ENCODE data around the gene EGFLAM.

The EGFLAM gene

GRCh38 chr5:38263983-38264382 is 5.6 kb downstream of the EGFLAM start:
- H3K4me1 ChIP-seq (ENCODE audit: control insufficient read depth in 5 of 5, insufficient read depth in 5 of 5, low read length in 5 of 5): peaks cover 0 to 8% (median 4%) of the 10 kb centered on the region in 5 donors
- H3K27ac ChIP-seq (ENCODE audit: low read depth, low read length): no peak overlapping the region
- H3K9me3 ChIP-seq (ENCODE audit: control insufficient read depth in 5 of 5, low read length in 5 of 5): no peaks in the 10 kb centered on the region
- no peak overlapping the region for H3K4me3 ChIP-seq (ENCODE audit: low read depth in 1 of 5, low read length in 5 of 5)
- no peak overlapping the region for H3K9ac ChIP-seq (ENCODE audit: low read length in 5 of 5)
- peaks cover 0 to 22% (median 4%) of the 10 kb centered on the region in 5 donors for H3K27me3 ChIP-seq (ENCODE audit: control insufficient read depth in 5 of 5, insufficient read depth in 4 of 5, low read length in 5 of 5)
- H3K36me3 ChIP-seq (ENCODE audit: control insufficient read depth in 5 of 5, insufficient read depth in 5 of 5, low read length in 5 of 5): no peaks in the 10 kb centered on the region

DNA sequence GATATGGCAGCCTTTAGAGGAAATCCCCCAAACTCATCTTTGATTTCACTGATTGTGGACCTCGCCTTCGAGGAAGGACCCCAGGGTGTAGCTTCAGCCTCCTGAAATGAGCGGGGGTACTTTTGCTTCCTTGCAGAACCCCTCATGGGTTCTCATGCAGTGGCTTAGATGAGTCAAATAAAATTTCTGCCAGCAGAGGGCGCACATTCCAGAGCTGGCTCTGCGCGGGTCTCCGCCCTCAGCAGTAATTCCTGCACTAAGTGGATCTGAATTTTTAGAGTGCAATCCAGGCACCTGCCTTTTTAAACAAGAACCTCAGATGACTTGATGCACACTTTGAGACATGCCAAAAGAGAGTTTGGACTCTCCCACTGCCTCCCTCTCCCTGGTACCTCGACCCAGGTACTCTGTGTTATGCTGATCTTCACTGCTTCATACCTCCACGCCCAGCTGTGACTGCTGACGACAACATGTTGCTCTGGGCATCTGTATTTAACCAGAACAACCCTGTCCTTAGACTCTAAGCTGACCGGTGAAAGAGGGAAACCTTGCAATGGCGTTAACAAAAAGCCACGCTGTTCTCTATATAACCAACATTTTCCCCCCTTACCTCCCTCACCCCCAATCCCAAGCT is 7.3 kb downstream of the EGFLAM start:
- peaks cover 0 to 18% (median 4%) of the 10 kb centered on the region in 5 donors for H3K27me3 ChIP-seq (ENCODE audit: control insufficient read depth in 5 of 5, insufficient read depth in 4 of 5, low read length in 5 of 5)

GRCh38 chr5:38267372-38267771 is 9.0 kb downstream of the EGFLAM start:
- Histone ChIP-seq H3K4me1 (ENCODE audit: control insufficient read depth in 5 of 5, insufficient read depth in 5 of 5, low read length in 5 of 5) (peaks cover 0 to 4% (median 0%) of the 10 kb centered on the region in 5 donors), H3K27me3 (ENCODE audit: control insufficient read depth in 5 of 5, insufficient read depth in 4 of 5, low read length in 5 of 5) (peaks cover 0 to 18% (median 4%) of the 10 kb centered on the region in 5 donors), H3K9me3 (ENCODE audit: control insufficient read depth in 5 of 5, low read length in 5 of 5) (no peaks in the 10 kb centered on the region), H3K9ac (ENCODE audit: low read length in 5 of 5) (no peak overlapping the region), H3K27ac (ENCODE audit: low read depth, low read length) (no peak overlapping the region), H3K4me3 (ENCODE audit: low read depth in 1 of 5, low read length in 5 of 5) (no peak overlapping the region), H3K36me3 (ENCODE audit: control insufficient read depth in 5 of 5, insufficient read depth in 5 of 5, low read length in 5 of 5) (no peaks in the 10 kb centered on the region)

More for the DNA sequence above, 7.3 kb downstream of the EGFLAM start:
- H3K27ac ChIP-seq (ENCODE audit: low read depth, low read length): no peak overlapping the region
- no peak overlapping the region for H3K4me3 ChIP-seq (ENCODE audit: low read depth in 1 of 5, low read length in 5 of 5)
- no peaks in the 10 kb centered on the region for H3K9me3 ChIP-seq (ENCODE audit: control insufficient read depth in 5 of 5, low read length in 5 of 5)
- no peak overlapping the region for H3K9ac ChIP-seq (ENCODE audit: low read length in 5 of 5)
- H3K36me3 ChIP-seq (ENCODE audit: control insufficient read depth in 5 of 5, insufficient read depth in 5 of 5, low read length in 5 of 5): no peaks in the 10 kb centered on the region
- H3K4me1 ChIP-seq (ENCODE audit: control insufficient read depth in 5 of 5, insufficient read depth in 5 of 5, low read length in 5 of 5): peaks cover 0 to 4% (median 0%) of the 10 kb centered on the region in 5 donors

DNA sequence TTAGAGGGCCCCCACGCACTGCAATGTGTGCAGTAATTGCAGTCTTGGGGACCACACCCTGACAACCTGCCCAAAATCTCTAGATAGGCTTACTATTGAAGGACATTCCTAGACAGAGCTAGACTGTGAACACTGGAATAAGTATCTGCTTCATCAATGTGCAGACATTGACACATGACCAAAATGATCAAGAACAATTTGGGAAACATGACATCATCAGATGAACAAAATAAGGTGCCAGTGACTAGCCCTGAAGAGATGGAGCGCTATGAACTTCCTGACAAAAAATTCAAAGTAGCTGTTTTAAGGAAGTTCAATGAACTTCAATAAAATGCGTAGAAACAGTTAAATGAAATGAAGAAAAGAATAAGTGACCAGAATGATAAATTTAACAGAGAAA is 15.3 kb downstream of the EGFLAM start:
- Histone ChIP-seq H3K27ac (ENCODE audit: low read depth, low read length) (no peak overlapping the region), H3K4me3 (ENCODE audit: low read depth in 1 of 5, low read length in 5 of 5) (peak overlapping the region in 2 of 5 donors; percentile 6 to 22), H3K9ac (ENCODE audit: low read length in 5 of 5) (no peak overlapping the region), H3K9me3 (ENCODE audit: control insufficient read depth in 5 of 5, low read length in 5 of 5) (peaks cover 8 to 22% (median 19%) of the 10 kb centered on the region in 5 donors), H3K4me1 (ENCODE audit: control insufficient read depth in 5 of 5, insufficient read depth in 5 of 5, low read length in 5 of 5) (no peaks in the 10 kb centered on the region), H3K27me3 (ENCODE audit: control insufficient read depth in 5 of 5, insufficient read depth in 4 of 5, low read length in 5 of 5) (no peaks in the 10 kb centered on the region), H3K36me3 (ENCODE audit: control insufficient read depth in 5 of 5, insufficient read depth in 5 of 5, low read length in 5 of 5) (no peaks in the 10 kb centered on the region)

GRCh38 chr5:38274370-38274769 is 16.0 kb downstream of the EGFLAM start:
- no peaks in the 10 kb centered on the region for H3K27me3 ChIP-seq (ENCODE audit: control insufficient read depth in 5 of 5, insufficient read depth in 4 of 5, low read length in 5 of 5)
- H3K4me1 ChIP-seq (ENCODE audit: control insufficient read depth in 5 of 5, insufficient read depth in 5 of 5, low read length in 5 of 5): no peaks in the 10 kb centered on the region
- peaks cover 8 to 22% (median 19%) of the 10 kb centered on the region in 5 donors for H3K9me3 ChIP-seq (ENCODE audit: control insufficient read depth in 5 of 5, low read length in 5 of 5)
- no peaks in the 10 kb centered on the region for H3K36me3 ChIP-seq (ENCODE audit: control insufficient read depth in 5 of 5, insufficient read depth in 5 of 5, low read length in 5 of 5)
- no peak overlapping the region for H3K27ac ChIP-seq (ENCODE audit: low read depth, low read length)
- no peak overlapping the region for H3K9ac ChIP-seq (ENCODE audit: low read length in 5 of 5)
- H3K4me3 ChIP-seq (ENCODE audit: low read depth in 1 of 5, low read length in 5 of 5): no peak overlapping the region

DNA sequence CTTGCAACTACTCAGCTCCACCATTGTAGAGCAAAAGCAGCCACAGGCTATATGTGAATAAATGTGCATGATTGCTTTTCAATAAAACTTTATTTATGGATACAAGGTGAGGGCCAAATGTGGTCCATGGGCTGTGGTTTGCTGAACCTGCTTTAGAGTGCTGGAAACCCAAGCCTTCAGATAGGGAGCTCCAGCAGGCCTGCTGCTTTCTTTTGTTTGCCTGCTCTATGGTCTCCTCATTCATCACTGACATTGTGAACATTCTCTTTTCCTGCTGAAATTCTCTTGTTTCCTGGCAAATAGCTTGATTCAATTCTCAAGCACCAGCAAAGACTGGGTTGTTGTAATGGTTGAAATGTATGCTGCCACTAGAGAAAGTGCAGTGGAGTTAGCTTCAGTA is 26.0 kb downstream of the EGFLAM start:
- Histone ChIP-seq H3K9ac (ENCODE audit: low read length in 5 of 5) (no peak overlapping the region), H3K27me3 (ENCODE audit: control insufficient read depth in 5 of 5, insufficient read depth in 4 of 5, low read length in 5 of 5) (no peaks in the 10 kb centered on the region), H3K9me3 (ENCODE audit: control insufficient read depth in 5 of 5, low read length in 5 of 5) (no peaks in the 10 kb centered on the region), H3K4me3 (ENCODE audit: low read depth in 1 of 5, low read length in 5 of 5) (no peak overlapping the region), H3K4me1 (ENCODE audit: control insufficient read depth in 5 of 5, insufficient read depth in 5 of 5, low read length in 5 of 5) (no peaks in the 10 kb centered on the region), H3K36me3 (ENCODE audit: control insufficient read depth in 5 of 5, insufficient read depth in 5 of 5, low read length in 5 of 5) (no peaks in the 10 kb centered on the region), H3K27ac (ENCODE audit: low read depth, low read length) (no peak overlapping the region)

DNA sequence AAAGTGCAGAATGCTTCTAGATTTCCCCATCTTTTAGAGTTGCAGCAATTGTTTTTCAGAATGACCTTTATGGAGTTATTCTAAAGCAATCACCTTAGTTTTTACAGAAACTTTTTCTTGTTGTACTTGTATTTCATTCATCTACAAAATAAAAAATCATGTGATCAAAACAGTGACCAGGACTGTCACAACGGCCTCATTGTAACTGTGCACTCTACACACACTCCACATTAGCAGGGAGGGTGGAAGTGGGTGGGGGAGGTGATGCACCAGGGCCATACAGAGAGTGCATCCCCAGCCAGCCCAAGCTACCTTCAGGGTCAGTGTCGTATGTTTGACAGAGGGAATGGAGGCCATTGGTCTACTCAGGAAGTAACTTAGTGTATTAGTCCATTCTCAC is 26.9 kb downstream of the EGFLAM start:
- Histone ChIP-seq H3K9ac (ENCODE audit: low read length in 5 of 5) (no peak overlapping the region), H3K4me3 (ENCODE audit: low read depth in 1 of 5, low read length in 5 of 5) (no peak overlapping the region), H3K27me3 (ENCODE audit: control insufficient read depth in 5 of 5, insufficient read depth in 4 of 5, low read length in 5 of 5) (no peaks in the 10 kb centered on the region)

DNA sequence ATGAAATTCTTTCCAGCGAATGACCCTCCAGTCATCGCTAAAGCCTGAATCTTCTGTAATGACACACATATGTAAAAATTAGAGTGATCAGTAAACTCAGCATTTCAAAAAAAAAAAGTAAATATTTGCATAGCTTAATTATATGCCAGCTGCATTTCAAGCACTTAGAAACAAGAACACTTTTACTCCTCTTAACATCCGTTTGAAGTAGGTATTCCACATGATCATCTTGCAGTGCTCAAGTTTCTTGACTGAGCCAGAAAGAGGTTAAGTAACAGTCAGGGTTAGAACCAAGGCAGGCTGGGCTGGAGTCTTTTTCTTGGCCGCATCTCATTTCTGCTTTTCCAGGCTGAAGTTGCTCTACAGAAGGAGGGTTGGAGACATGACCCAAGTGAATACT is 27.6 kb downstream of the EGFLAM start:
- no peak overlapping the region for H3K9ac ChIP-seq (ENCODE audit: low read length in 5 of 5)
- no peak overlapping the region for H3K4me3 ChIP-seq (ENCODE audit: low read depth in 1 of 5, low read length in 5 of 5)
- H3K27me3 ChIP-seq (ENCODE audit: control insufficient read depth in 5 of 5, insufficient read depth in 4 of 5, low read length in 5 of 5): no peaks in the 10 kb centered on the region
- H3K4me1 ChIP-seq (ENCODE audit: control insufficient read depth in 5 of 5, insufficient read depth in 5 of 5, low read length in 5 of 5): no peaks in the 10 kb centered on the region
- no peaks in the 10 kb centered on the region for H3K36me3 ChIP-seq (ENCODE audit: control insufficient read depth in 5 of 5, insufficient read depth in 5 of 5, low read length in 5 of 5)
- H3K9me3 ChIP-seq (ENCODE audit: control insufficient read depth in 5 of 5, low read length in 5 of 5): no peaks in the 10 kb centered on the region
- H3K27ac ChIP-seq (ENCODE audit: low read depth, low read length): no peak overlapping the region

More for the DNA sequence above, 26.9 kb downstream of the EGFLAM start:
- Histone ChIP-seq H3K9me3 (ENCODE audit: control insufficient read depth in 5 of 5, low read length in 5 of 5) (no peaks in the 10 kb centered on the region), H3K36me3 (ENCODE audit: control insufficient read depth in 5 of 5, insufficient read depth in 5 of 5, low read length in 5 of 5) (no peaks in the 10 kb centered on the region), H3K27ac (ENCODE audit: low read depth, low read length) (no peak overlapping the region), H3K4me1 (ENCODE audit: control insufficient read depth in 5 of 5, insufficient read depth in 5 of 5, low read length in 5 of 5) (no peaks in the 10 kb centered on the region)

DNA sequence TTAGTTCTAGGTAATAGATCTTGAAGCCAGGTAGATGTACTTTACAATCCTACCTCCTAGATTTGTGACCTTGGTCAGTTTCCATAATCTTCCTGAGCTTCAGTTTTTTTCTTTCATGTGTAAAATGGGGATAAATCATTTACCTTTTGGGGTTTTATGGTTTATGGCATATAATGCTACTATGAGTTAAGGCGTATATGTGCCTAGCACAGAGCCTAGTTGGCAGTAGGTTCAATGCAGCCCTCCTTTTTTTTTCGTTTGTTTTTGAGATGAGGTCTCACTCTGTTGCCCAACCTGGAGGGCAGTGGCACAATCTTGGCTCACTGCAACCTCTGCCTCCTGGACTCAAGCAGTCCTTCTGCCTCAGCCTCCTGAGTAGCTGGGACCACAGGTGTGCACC is 28.8 kb downstream of the EGFLAM start:
- no peak overlapping the region for H3K4me3 ChIP-seq (ENCODE audit: low read depth in 1 of 5, low read length in 5 of 5)
- H3K9me3 ChIP-seq (ENCODE audit: control insufficient read depth in 5 of 5, low read length in 5 of 5): no peaks in the 10 kb centered on the region
- H3K27ac ChIP-seq (ENCODE audit: low read depth, low read length): no peak overlapping the region
- no peaks in the 10 kb centered on the region for H3K4me1 ChIP-seq (ENCODE audit: control insufficient read depth in 5 of 5, insufficient read depth in 5 of 5, low read length in 5 of 5)
- no peaks in the 10 kb centered on the region for H3K27me3 ChIP-seq (ENCODE audit: control insufficient read depth in 5 of 5, insufficient read depth in 4 of 5, low read length in 5 of 5)
- H3K36me3 ChIP-seq (ENCODE audit: control insufficient read depth in 5 of 5, insufficient read depth in 5 of 5, low read length in 5 of 5): no peaks in the 10 kb centered on the region
- H3K9ac ChIP-seq (ENCODE audit: low read length in 5 of 5): no peak overlapping the region

GRCh38 chr5:38289457-38289856 is 31.1 kb downstream of the EGFLAM start:
- Histone ChIP-seq H3K9me3 (ENCODE audit: control insufficient read depth in 5 of 5, low read length in 5 of 5) (no peaks in the 10 kb centered on the region), H3K4me3 (ENCODE audit: low read depth in 1 of 5, low read length in 5 of 5) (no peak overlapping the region), H3K9ac (ENCODE audit: low read length in 5 of 5) (no peak overlapping the region)

More at GRCh38 chr5:38289457-38289856, 31.1 kb downstream of the EGFLAM start:
- no peaks in the 10 kb centered on the region for H3K27me3 ChIP-seq (ENCODE audit: control insufficient read depth in 5 of 5, insufficient read depth in 4 of 5, low read length in 5 of 5)
- no peak overlapping the region for H3K27ac ChIP-seq (ENCODE audit: low read depth, low read length)
- H3K4me1 ChIP-seq (ENCODE audit: control insufficient read depth in 5 of 5, insufficient read depth in 5 of 5, low read length in 5 of 5): no peaks in the 10 kb centered on the region
- H3K36me3 ChIP-seq (ENCODE audit: control insufficient read depth in 5 of 5, insufficient read depth in 5 of 5, low read length in 5 of 5): no peaks in the 10 kb centered on the region
